Dermis microvascular lymphatic vessel endothelial cell (primary cell): ENCODE data around the gene EVL. TPM values are rescaled to one million over a fixed set of nuclear protein-coding genes. Genes with fewer than 3 reads are reported as not detected.
A peak's percentile ranks its signal among the peaks of the same experiment; 100 is the strongest.
"Not testable (repeated sequence)": the region's sequence is repeated elsewhere in the genome, so short reads cannot be mapped to it uniquely, and the experiment has no call there.

Experiments
- DNase-seq, 2 donors: peaks; one replicate each; pipeline versions ENCODE4 v3.0.0 to v3.0.0-alpha.2; 2010; ENCODE audit warnings: low read depth in 2 of 2
- total RNA-seq: library from RNA; depleted of rRNA; stranded (reverse); fragments of >200 nt; gene quantifications from 2 replicates; pipeline ENCODE4 v1.2.1, GENCODE V29; 2014

Gene EVL
- total RNA-seq, 1 donor from 2014 or later, result 6.9 TPM

DNA sequence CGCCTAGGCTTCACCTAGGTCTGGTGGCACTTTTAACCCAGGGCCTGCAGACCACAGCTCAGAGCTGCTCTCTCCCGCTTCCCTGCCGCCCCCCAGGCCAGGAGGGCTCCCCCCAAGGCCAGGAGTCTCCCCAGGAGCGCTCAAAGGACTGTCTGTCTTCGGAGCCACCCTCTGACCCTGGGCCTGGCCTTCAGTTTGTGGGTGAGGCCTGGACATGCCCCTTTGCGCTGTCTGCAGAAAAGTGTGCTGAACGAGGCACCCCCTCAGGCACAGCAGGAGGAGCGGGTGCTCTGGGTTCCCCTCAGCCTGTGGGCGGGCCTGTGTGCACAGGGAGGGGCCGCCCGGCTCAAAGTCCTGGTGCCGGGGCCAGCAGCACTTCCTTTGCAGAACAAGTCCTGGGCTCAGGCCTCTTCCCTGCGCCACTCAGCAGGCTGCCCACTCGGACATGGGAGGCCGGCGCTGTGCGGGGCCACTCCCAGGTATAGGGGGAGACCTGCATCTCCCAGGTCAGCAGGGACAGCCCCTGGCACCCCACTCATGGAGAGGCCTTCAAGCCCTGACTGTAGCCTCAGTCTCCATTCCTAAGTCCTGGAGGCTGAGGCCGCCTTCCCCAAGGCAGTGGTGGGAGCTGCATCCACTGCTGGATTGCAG lies 79.9 kb downstream of the EVL start:
- no peak for DNase-seq

GRCh38 chr14:100145682-100146464 lies 80.7 kb downstream of the EVL start:
- DNase-seq, result no peak

DNA sequence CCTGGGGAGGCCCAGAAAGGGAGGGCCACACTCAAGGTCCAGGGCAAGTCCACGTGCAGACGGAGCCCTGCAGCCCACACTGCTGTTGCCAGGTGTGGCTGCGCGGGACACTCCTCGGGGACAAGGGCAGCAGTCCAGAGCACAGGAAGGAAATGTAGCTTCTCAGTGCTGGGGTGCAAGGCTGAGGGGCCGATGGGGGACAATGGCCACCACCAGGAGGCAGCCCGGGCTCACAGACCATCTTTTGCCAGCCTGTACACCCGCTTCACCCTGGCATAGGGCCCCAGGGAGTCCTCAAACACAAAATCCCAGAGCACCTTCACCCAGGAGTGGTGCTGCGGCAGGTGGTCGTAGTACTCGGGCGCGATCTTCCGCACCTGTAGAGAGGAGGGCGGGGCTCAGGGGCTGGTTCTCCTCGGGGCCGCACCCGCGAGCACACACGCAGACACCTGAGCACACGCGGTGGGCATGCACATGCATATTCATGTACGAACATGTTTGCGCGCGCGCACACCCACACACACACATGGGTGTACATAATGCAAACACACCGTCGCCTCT lies 81.4 kb downstream of the EVL start:
- DNase-seq, result no peak

DNA sequence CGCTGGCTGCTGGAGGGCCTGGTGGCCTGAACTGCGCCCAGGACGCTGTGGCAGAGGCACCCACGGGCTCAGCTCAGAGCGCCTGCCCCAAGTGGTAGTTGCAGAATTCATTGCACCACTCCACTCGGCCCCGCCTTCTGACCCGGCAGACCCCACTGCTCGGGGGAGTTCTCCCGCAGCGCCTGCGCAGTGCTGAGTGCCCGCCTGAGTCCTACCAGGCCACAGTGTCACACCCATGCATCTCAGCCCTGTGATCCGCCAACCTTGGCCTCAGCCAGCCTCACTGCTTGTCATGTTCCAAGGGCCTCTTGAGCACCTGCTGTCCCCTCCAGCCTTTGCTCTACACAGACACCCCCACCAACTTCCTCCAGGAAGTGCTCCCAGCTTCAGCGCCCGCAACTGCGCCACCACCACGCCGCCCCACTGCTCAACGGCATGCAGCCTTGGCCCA lies 82.0 kb downstream of the EVL start:
- no peak for DNase-seq

GRCh38 chr14:100147691-100148464 lies 82.7 kb downstream of the EVL start:
- DNase-seq, result no peak

- DNase-seq, result no peak
These were observed 83.9 kb downstream of the EVL start for GRCh38 chr14:100148837-100149731.

DNA sequence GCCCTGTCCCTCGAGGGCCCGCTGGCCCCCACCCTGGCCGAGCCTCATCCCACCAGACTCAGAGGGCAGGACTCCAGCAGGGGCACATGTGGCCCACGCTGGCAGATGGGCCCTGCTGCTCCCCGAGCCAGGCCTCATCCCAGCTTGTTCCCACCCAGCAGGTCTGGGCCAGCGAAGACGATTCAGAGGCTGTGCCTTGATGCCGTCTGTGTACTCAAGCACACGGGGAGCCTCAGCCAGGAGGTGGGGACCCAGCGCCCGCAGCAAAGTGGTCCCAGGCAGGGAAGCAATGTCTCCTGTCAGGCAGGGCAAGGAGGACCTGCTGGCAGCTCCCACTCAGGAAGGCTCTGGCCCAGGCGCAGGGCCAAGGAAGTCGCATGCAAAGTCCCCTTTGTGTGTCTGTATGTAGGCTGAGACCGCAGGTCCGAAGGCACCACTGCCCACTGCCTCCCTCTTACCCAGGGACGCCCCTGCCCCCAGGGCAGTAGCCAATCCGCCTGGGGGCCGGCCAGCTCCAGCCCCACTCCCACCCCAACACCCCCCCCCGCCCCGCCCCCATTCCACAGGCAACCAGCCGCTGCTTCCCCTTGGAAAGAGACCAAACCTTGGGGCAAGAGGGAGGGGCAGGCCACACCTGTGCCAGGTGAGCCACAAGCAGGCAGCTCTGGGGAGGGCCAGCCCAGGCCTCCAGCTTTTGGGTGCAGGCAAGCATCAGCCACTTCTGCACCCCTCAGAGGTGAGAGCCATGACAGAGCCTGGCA lies 84.8 kb downstream of the EVL start:
- DNase-seq, result no peak

DNA sequence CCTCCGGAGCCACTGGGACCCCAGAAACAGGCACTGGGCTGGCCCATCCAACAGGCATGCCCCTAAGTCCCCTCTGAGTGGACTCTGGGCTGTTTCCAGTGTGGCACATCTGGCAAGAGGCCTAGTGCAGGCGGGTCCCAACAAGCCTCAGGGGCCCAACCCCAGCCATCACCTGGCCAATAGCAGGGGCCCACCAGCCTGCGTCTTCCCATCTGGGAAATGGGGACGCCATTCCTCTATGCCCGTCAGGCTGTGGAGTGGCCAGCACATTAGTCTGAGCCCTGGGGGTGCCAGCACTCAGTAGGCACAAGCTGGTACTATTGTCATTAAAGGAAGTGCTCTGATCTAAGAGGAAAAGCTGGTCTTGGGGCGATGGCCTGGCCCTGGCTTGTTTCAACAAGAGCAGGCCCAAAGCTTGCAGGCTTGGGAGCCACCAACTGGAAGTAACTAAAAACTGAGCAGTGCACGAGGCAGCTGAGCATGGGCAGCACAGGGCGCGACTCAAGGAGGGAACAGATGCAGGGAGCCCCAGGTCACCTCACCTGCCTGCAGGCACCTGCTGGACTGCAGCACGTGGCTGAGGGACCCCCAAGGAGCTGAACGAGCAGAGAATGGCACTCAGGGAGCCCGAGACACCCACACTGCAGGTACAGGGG lies 85.8 kb downstream of the EVL start:
- DNase-seq, result no peak

- DNase-seq, result no peak
These were observed 86.9 kb downstream of the EVL start for GRCh38 chr14:100152091-100152490.

GRCh38 chr14:100153560-100153959 lies 88.3 kb downstream of the EVL start:
- no peak for DNase-seq

GRCh38 chr14:100155049-100155621 lies 89.9 kb downstream of the EVL start:
- DNase-seq, result peak in 1 of 2 donors; percentile 22

DNA sequence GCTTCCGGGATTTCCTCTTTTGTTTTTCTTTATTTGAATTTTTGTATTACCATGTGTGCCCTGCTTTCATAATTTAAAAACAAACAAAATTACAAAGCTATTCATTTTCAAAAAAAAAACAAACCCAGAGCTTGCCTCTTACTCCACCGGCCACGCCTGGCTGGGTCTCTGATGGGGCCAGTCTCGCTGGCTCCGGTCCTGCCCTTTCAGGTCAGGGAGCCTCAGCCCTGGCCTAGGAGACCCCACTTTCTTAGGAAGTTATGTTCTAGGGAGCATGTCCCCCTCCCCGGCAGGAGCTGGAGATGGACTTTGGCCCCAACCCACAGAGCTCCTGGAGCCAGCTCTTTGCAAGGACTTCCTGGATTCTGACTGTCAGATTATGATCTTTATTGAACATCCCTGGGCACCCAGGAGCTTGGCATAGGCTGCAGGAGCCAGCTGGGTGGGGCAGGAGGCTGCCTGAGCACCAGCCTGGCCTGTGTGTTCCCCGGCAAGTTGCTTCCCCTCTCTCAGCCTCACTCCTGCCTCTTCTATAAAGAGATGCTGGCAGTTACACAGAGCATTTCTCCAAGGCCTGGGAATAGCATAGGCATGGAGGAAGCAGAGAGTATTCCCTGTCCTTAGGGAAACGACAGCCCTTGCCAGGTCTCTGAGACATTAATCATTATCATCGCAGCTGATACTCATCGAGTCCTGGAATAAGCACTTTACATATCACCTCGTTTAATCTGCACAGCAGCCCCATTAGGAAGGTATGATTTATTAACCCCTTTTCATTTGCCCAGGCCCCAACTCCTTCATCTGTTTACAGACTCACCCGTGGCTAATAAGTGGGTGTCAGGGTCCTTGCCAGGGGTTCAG lies 90.8 kb downstream of the EVL start:
- DNase-seq, result no peak

DNA sequence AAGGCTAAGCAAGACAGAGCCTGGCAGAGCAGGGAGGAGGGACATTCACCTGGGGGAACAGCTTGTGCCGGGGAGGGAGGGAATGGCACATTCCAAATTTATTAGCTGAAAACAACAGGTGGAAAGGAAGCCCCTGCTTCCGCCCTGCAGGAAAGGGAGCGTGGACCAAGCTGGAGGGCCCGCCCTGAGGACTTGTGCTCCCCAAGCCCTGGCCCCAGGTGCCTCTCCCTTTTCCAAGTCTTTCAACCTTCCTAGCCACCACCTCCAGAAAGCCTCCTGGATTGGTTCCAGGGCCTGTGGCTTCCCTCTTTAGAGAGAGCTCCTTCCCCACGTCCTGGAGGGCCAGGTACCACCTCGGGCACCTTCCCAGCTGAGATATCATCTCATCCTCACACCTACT lies 91.6 kb downstream of the EVL start:
- no peak for DNase-seq

DNA sequence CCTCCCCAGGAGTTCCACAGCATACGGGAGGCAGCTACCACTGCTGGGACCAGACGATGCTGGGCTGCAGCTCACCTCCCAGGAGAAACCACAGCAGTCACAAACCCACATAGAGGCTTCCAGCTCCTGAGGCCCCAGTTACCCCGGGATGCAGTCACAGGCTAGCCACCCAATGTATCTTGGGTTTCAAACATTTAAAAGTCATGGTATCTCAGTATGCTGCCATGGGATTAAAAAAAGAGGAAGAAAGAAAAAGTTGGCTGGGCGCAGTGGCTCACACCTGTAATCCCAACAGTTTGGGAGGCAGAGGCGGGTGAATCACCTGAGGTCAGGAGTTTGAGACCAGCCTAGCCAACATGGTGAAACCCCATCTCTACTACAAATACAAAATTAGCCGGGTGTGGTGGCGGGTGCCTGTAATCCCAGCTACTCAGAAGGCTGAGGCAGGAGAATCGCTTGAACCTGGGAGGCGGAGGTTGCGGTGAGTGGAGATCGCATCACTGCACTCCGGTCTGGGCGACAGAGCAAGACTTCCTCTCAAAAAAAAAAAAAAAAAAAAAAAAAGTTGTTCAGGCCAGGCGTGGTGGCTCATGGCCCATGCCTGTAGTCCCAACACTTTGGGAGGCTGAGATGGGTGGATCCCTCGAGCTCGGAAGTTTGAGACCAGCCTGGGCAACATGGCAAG lies 92.5 kb downstream of the EVL start:
- DNase-seq, result not testable (repeated sequence)

DNA sequence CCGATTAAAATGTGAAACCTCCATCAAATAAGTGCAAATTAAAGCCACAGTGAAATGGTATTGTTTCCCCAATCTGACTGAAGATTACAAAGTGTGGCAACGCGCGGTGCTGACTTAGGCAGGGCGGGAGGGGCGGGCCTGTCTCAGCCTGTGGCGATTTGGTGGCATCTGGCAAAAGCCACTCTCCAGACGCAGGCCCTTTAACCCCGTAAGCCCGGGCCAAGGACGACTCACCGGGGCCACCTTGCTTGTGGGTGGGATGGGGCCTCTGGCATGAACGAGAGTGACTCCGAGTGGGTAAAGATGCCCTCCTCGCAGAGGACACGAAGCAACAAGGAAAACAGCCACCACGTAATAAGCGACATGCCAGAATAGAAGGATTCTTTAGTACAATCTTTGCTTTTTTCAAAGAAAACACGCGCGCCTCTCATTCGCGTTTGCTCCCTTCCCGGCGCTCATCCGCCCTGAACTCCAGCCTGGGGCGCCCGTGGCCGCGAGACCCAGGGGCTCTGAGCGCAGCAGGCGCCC lies 93.4 kb downstream of the EVL start:
- DNase-seq, result no peak

- no peak for DNase-seq
These were observed 94.1 kb downstream of the EVL start, which contains the start of gene DEGS2 for GRCh38 chr14:100159094-100159864. TSS of gene DEGS2 (minus strand) at chr14:100159645. CDS start at chr14:100159587, 58 bp downstream.
